NCI-H1694 treated with DMSO at 0.1 percent for 48 hours (cell line): Measurements from ENCODE around the gene VPS26C.
"Not testable (repeated sequence)": the region's sequence is repeated elsewhere in the genome, so short reads cannot be mapped to it uniquely, and the experiment has no call there.

Experiments used
- DNase-seq: peaks from one replicate; lab custom pipeline; 2025; lab: John Stamatoyannopoulos, UW

VPS26C gene

DNA sequence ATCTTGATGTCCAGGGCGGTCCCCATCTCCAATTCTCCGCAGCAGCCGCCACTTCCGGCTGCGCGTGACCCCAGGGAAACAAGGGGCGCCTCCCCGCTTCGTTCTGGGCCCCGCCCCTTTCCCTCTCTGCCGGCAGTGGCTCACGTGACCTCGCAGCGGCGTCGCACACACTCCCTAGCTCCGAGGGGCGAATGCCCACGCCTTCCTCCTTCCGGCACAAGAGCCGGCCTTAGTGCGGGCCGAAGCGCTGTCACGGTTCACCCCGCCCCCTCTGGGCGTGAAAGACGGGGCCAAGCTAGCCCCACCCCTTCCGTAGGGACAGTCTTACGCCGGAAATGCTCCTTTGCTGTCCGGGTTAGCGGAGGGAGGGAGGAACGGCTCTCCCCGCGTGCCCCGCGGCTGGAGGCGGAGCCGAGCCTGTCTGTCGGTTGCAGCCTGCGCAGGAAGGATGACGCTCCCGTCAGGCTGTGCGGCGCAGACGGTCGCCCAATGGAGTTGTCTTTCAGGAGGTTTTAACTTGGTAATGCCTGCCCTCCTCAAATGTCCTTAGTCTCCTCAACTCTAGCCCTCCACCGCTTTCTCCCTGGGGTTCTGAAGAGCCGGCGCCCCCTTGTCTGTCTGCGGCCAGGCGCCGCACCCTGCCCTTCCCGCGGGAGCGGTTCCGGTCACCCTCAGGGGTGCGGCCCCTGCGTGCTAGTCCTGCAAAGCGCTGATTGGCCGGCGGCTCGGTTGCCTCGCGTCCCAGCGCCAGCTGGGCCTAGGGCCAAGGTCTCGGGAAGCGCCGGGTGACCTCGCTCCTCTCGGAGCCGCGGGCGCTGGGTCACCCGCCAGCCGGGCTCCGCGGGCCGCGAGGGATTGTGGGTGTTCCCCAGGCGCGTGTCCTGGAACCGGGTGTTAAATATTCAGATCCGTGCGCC lies at the start of gene VPS26C:
VPS26C (minus strand) TSS at position 66 of the 917 bp plus-strand sequence; CDS start at position 26, 40 bp downstream.
- DNase-seq = peak; percentile 99

DNA sequence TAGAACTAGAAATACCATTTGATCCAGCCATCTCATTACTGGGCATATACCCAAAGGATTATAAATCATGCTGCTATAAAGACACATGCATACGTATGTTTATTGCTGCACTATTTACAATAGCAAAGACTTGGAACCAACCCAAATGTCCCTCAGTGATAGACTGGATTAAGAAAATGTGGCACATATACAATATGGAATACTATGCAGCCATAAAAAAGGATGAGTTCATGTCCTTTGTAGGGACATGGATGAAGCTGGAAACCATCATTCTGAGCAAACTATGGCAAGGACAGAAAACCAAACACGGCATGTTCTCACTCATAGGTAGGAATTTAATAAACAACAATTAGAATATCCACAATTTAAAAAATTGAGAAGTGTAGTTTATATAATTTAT lies 48.9 kb upstream of the VPS26C start:
- DNase-seq = not testable (repeated sequence)

DNA sequence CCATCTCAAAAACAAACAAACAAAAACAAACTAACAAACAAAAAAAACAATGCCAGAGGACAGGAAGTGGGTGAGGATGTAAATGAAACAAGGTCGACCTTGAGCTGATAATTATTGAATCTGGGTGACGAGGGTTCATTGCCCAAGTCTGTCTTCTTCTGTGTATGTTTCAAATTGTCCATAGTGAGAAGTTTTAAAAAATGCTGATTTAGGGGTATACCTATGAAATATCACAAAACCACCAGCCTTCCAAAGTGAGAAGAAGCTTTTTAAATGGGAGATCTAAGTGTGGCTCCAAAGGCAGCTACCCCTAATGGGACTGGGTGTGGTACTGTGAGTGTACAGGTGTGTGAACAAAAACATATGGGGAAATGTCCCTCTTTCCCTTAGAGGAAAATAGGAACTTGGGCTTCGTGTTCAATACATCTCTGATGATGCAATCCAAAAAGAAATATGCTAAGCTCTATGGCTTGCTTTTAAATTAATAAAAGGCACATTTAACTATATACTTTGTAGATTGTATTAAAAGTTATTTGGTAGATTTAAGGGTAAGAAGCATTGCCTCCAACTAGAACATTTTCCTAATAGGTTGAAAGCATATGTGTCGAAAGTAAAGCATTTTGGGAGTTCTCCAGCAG lies 33.1 kb upstream of the VPS26C start:
- no peak for DNase-seq

DNA sequence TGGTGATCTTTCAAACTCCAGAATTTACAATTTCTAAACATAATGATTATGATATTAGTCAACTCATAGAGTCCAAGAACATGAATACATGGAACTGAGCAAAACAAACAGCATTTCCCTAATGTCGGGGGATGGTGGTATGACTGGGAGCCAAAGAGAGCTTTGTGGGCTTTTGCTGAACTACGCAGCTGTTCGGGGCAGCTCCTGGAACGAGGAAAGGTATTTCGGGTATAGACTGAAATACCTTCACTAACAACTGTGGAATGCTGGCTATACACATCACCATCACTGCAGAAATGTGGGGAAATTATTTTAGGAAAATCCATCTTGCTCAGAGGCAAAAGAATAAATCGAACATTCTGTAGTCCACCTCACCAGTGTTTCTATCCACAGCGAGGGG lies 30.2 kb upstream of the VPS26C start:
- DNase-seq = no peak

DNA sequence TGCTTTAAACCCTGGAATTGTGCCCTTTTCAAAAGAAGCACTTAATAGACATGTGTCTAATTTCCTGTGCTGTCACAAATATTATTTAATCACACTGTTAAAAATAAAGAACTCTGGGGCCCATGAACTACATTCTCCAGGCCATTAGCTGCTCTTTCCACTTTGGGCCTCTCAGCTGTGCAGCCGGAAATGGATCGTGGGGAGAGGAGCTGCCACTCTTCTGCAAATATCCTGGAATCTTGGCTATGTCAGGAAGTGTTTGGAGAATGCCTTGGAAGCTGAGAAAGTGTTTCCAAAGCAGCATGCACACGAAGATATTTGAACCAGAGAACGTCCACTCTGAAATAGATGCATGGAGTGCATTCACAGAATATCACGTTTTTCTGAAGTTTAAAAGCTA lies 27.5 kb upstream of the VPS26C start:
- no peak for DNase-seq

DNA sequence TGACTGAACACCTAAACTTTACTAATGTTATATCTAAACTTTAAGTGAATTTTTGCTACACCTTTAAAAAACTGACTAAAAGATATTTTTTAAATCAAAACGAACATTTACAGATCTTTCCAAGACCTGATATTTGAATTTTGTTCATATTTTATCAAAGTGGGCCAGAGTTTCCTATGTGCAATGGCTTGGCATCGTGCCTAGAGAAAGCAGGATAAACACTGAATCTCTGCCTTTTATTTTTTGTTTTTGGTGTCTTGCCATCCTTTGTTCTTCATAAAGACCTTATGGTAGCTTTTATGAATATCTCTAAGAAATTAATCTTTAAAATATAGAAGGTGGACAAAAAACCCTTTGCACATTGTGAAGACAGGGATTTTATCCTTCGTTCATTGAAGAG lies 25.8 kb upstream of the VPS26C start:
- DNase-seq = no peak

DNA sequence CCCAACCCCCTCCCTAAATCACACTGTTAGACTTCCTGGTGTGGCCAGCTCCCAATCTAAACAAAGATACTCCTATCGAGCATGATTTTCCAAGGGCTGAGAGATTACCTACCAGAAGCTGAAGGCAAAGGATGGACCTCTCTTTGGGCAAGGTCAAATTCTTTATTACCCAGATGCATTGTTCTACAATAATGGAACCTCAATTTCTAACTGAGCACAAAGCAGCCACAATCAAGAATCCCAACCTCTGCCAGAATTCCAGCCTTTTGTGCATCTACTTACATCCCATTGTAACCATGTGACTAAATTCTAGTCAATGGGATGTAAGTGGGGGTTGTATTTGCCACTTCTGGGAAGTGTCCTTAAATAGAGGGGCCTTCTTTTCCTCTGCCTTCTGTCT lies 24.9 kb upstream of the VPS26C start:
- DNase-seq = no peak

DNA sequence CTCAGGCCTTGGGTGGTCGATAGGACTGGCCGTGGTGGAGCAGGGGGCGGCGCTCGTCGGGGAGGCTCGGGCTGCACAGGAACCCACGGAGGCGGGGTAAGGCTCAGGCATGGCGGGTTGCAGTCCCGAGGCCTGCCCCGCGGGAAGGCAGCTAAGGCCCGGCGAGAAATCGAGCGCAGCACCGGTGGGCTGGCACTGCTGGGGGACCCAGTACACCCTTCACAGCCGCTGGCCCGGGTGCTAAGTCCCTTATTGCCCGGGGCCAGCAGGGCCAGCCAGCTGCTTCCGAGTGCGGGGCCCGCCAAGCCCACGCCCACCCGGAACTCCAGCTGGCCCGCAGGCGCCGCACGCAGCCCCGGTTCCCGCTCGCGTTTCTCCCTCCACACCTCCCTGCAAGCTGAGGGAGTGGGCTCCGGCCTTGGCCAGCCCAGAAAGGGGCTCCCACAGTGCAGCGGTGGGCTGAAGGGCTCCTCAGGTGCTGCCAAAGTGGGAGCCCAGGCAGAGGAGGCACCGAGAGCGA lies 16.1 kb upstream of the VPS26C start:
- not testable (repeated sequence) for DNase-seq

GRCh38 chr21:37282602-37283001 lies 15.5 kb upstream of the VPS26C start:
- DNase-seq = not testable (repeated sequence)

GRCh38 chr21:37281993-37282392 lies 14.9 kb upstream of the VPS26C start:
- no peak for DNase-seq

- no peak for DNase-seq
Measured at GRCh38 chr21:37281579-37281978, 14.4 kb upstream of the VPS26C start.

- DNase-seq = not testable (repeated sequence)
Measured at GRCh38 chr21:37279271-37279670, 12.1 kb upstream of the VPS26C start.

GRCh38 chr21:37278199-37278598 lies 11.1 kb upstream of the VPS26C start:
- DNase-seq = no peak

DNA sequence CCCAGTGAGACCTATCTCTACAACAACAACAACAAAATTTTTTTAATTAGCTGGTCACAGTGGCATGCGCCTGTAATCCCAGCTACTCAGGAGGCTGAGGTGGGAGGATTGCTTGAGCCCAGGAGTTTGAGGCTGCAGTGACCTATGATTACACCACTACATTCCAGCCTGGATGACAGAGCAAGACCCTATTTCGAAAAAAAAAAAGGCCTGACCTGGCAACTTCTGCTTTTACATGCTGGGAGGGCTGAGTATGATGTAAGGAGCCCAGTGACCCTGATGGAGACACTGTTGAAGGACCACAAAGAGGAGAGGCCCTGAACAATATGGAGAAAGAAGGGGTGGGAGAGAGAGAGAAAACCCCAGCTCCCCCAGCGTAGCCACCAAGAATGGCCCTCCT lies 9.2 kb upstream of the VPS26C start:
- no peak for DNase-seq

DNA sequence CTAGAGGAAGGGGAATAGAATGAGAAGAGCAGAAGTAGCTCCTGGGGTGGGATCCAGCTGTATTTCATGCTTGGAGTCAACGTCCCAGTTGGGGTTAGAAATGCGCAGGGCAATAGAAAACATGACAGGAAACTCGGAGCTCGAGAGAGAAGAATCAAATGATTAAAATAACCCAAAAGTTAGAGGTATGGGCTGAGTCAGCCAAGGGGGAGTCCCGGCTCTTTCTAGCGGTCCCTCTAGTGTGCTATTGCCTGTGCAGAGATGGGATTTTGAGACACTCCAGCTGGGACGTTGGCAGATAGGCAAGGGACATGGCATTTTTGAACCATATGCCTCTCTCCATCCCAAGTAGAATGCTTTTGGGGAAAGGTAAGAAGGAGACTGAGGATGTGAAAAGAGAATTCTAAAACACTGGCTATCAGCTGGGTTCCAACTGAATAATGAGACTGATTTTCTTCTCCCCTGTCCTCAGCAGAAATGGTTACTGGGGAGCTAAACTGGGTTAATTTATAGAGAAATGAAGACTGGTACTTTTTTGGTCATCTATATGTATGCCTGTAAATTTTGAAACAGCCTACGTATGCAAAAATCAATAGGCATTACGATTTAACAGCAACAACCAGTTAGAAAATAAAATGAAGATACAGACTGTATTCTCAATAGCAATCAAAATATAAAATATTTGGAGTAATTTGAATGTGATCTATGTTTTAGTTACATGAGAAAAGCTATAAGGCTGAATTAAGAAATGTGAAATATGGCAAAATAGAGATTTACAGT lies 7.0 kb upstream of the VPS26C start:
- DNase-seq = no peak

DNA sequence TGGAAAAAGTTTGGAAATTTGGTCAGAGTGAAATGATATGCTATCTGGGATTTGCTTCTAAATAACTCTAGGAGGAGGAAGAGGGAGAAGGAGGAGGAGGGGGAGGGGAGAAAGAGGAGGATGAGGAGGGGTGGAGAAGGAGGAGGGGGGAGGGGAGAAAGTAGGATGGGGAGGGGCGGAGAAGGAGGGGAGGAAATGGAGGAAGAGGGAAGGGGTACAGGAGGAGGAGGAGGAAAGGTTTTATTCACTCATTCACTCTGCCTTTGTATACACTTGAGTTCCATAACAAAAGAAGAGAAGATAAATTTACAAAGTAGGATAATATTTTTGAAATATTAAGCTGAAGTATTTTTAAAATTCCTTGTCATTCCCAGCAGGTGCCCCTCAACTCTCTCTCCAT lies 6.3 kb upstream of the VPS26C start:
- no peak for DNase-seq

DNA sequence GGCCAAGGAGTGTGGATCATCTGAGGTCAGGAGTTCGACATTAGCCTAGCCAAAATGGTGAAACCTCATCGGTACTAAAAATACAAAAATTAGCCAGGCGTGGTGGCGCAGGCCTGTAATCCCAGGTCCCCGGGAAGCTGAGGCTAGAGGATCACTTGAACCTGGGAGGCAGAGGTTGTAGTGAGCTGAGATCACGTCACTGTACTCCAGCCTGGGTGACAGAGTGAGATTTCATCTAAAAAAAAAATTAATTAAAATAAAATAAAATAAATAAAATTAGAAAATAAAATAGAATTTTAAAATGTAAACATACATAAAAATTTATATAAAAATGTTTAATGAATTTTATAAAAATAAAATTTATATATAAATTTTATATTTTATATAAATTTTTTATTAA lies 5.8 kb upstream of the VPS26C start:
- DNase-seq = no peak

- no peak for DNase-seq
Measured at GRCh38 chr21:37270576-37271365, 3.6 kb upstream of the VPS26C start.

GRCh38 chr21:37269481-37269880 lies 2.3 kb upstream of the VPS26C start:
- no peak for DNase-seq

DNA sequence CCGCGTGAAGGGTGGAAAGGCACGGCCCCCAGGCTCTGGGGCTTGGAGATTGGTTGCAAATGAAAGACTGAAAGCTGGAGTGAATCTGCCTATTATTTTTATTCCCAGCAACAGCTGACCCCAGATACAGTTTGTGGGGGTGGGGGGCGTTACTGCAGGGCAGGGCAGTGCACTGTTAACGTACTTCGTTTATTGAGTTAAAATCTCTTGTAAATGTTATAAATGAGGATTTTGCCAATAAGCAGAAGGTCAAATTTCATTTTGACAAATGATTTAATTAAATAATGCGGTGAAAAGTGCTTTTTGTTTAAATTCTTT lies 1.0 kb upstream of the VPS26C start:
- DNase-seq = no peak

DNA sequence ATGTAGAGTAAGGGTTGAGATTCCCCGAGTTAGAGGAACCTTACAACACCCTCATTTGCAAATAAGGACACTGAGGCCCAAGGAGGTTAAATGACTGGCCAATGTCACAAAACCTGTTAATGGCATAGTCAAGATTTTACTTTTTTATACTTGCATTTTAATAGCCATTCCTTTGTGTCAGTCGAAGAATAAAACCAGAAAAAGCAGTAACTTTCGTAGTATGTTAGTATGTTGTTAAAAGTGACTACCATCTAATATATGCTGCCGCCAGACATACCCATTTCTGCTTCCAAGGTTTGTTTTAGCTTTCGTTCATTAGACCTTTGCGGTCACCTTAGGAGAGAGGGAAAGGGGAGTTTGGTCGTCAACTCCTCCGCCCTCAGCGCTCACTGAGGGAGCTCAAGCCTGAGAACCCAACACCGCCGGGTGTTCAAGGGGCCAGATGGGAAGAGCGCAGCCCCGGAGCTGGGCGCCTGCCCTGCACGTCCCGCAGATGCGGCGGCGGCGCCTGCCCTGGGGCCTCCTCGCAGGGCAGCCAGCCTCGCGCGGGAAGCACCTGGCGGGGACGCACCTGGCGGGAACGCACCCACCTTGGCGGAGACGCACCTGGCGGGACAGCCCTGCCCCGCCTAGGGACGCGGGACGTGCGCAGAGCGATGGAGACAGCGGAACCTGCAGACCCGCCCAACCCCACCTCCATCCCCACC lies 466 bp downstream of the VPS26C start:
- DNase-seq = peak; percentile 39
